A549 (cell line): ENCODE measurements around the gene ADK.

Experiments used
- BHLHE40 ChIP-seq: IDR thresholded peaks from 2 replicates; pipeline ENCODE4 v1.6.1; 2012; ENCODE audit warnings: low read depth, low read length, inconsistent platforms
- CBX8 ChIP-seq: fragments of 200-600 bp; sonication (generic); IDR thresholded peaks from 2 replicates; pipeline ENCODE4 v1.6.1; 2016
- CTCF ChIP-seq: fragments of >200 bp; sonication (Bioruptor Twin); formaldehyde crosslinking; IDR thresholded peaks from 3 replicates; pipeline ENCODE4 v1.5.1; 2016
- EP300 ChIP-seq, 2 experiments: fragments of >200 bp; sonication (Bioruptor Twin); formaldehyde crosslinking; IDR thresholded peaks; 2 replicates in 1 of 2; 3 replicates in 1 of 2; pipeline ENCODE4 v1.6.1; 2016 to 2017
- MAX ChIP-seq: IDR thresholded peaks from 2 replicates; pipeline ENCODE4 v1.6.1; 2012
- MYC ChIP-seq: IDR thresholded peaks from 2 replicates; pipeline ENCODE4 v1.6.1; 2012; ENCODE audit warnings: mild to moderate bottlenecking, inconsistent platforms, low read length, improper control_type of control experiment, borderline replicate concordance
- NR3C1 ChIP-seq: fragments of >200 bp; sonication (Bioruptor Twin); formaldehyde crosslinking; IDR thresholded peaks from 3 replicates; pipeline ENCODE4 v1.6.1; 2017
- PBX3 ChIP-seq: IDR thresholded peaks from 2 replicates; pipeline ENCODE4 v1.6.1; 2012
- PHF8 ChIP-seq: fragments of 200-600 bp; sonication (generic); IDR thresholded peaks from 2 replicates; pipeline ENCODE4 v1.6.1; 2016; ENCODE audit warnings: low read depth, mild to moderate bottlenecking, antibody characterized with exemption, moderate library complexity, borderline replicate concordance
- POLR2AphosphoS2 ChIP-seq: conservative IDR thresholded peaks from 2 replicates; pipeline ENCODE4 v1.6.1; 2012; ENCODE audit warnings: low read length, improper control_type of control experiment, inconsistent platforms
- RCOR1 ChIP-seq: fragments of 150-350 bp; IDR thresholded peaks from 2 replicates; pipeline ENCODE4 v1.6.1; 2014; ENCODE audit warnings: antibody characterized with exemption, low read length, low read depth
- SMC3 ChIP-seq: fragments of >200 bp; sonication (Bioruptor Twin); formaldehyde crosslinking; IDR thresholded peaks from 3 replicates; pipeline ENCODE4 v1.6.1; 2018; ENCODE audit warnings: inconsistent platforms

- TF ChIP-seq BHLHE40 (no peak), CTCF (no peak), SMC3 (no peak), CBX8 (no peak), EP300 (IDR thresholded peaks at IDR 0.05) (no peak), MAX (no peak), RCOR1 (no peak), NR3C1 (no peak), PBX3 (no peak), POLR2AphosphoS2 (no peak), MYC (no peak), PHF8 (no peak)
These were observed 193.3 kb downstream of the ADK start for GRCh38 chr10:74344306-74344705.
